HG02840 (cell line): ENCODE measurements around the gene DNAJC18.
A peak's percentile ranks its signal among the peaks of the same experiment; 100 is the strongest.

Source experiments
- ATAC-seq: cut with Tn5 transposase; IDR thresholded peaks from one replicate; pipeline ENCODE4 v1.9.1; 2021; ENCODE audit warnings: mild to moderate bottlenecking, moderate library complexity, moderate number of reproducible peaks; ENCODE audit not compliant: unreplicated experiment, low FRiP score

Gene DNAJC18

GRCh38 chr5:139407517-139407916 is 31.8 kb downstream of the DNAJC18 start:
- no peak for ATAC-seq

GRCh38 chr5:139406963-139407362 is 32.4 kb downstream of the DNAJC18 start:
- no peak for ATAC-seq

GRCh38 chr5:139404484-139404840 is 34.9 kb downstream of the DNAJC18 start:
- ATAC-seq: no peak

DNA sequence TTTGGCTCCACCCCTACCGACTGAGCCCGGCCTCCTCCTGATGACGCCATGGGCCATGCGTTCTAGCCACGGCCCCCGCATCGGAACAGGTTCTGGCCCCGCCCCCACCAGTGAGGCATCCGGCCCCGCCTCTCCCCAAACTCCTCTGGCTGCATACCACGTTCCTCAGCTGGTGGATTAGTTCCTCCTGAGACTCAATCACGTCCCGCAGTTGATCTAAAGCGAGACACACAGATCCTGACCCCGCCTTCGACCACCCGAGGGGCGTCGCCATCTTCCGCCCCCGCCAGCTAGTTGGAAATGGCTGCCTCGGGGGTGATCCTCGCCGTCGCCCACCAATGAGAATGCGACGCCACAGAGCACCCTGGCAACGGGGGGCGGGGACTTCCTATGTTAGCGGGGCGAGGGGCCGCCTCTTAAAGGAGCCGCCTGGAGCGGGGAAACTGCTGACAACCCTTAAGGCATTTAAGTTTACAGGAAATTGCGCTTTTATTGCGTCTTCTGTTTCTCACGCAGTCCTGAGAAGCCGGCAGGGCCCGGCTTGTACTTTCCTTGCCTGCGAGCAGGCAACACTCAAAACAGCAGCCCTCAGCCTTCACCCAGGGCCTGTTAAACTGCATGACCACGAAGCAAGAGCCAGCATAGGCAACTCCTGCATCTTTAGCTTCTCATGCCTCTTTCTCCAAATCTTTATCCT is 35.4 kb downstream of the DNAJC18 start, which contains the start of gene SPATA24:
Gene SPATA24 (minus strand): TSS at position 303 of the 697 bp plus-strand sequence. CDS start 29 bp downstream, at position 274.
- peak; percentile 83 for ATAC-seq

DNA sequence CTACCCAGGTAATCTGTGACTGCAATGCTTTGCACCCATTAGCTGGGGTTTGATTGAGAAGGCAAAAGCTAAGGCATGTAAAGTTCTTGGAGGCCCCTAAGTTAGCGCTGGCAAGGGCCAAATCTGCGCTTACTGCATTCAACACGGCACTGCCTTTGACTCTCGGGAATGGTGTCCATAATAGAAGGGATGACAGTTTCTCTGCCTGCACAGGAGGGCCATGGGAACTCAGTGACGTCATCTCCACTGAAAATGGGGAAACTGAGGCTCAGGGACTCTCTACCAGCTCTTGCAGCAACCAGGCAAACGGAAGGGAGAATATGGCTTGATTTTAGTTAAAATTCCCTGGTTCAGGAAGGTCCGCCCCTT is 35.9 kb downstream of the DNAJC18 start:
- ATAC-seq: no peak

DNA sequence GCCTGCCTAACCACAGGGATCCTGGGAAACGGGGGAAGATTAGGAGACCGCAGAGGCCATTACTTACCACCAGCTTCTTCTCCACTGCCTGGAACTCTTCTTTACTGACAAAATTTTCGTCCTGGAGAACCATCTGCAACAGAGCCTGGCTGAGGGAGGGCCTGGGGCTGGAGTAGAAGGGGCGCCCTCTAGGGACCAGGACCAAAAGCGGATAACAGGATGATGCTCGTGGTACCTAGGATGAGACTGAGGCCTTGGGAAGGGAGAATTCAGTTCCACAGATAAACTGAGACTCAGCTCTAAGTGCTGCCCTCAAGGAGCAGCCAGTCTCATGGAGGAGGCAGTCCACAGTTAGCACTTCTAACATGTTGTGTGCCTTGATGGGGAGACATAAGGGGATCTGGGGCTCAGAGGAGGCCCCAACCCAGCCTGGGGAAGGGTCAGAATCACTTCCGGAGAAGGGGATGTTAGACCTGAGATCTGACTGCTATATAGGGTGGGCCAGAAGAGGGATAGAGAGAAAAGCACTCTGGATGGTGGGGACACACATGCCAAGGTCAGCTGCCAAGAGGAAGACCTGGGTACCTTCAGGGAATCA is 36.7 kb downstream of the DNAJC18 start:
- no peak for ATAC-seq

GRCh38 chr5:139401546-139401945 is 37.8 kb downstream of the DNAJC18 start:
- ATAC-seq: no peak

DNA sequence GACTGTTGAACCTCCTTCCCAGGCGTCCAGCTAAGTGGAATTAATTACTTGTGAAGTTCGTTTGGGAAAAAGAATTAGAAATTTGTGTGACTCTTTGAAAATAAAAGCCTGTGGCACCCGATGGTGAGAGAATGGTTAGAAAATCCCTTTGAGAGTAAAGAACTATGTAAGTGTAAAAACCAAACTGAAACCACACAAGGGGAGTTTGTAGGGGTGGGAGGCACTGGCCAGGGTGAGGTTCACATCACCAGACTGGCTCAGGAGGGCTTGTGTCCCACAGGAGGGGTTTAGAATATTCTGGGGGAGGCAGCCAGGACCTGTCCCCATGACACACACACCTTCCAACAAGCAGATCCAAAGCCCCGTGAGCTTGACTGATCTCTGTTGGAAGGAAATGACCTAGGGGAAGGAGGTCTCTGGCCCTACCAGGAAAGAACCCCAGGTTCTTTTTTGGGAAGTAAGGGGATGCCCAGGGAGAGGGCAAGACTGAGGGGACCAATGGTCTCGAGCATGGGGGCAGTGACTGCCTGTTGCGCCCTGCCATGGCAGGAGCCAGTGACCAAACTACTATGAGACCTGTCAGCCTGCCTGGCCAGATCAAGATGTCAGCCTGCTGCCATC is 39.7 kb downstream of the DNAJC18 start:
- no peak for ATAC-seq

DNA sequence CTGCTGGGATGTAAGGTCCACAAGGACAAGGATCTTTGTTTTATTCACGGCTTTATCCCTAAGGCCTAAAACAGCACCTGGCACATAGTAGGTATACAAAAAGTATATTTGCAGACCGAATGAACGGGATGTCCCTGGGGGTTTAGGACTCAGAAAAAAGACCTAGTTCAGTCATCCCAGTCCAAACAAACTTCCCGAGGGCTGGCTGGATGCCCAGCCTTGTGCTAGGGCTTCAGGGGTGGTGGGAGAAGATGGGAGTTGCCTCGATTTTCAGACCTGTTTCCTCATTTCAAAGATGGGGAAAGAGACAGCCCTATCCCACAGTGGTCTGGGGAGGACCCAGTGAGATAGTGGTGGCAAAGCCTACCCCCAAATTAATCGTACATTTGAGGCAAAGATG is 41.4 kb downstream of the DNAJC18 start:
- ATAC-seq: no peak

GRCh38 chr5:139396691-139397090 is 42.6 kb downstream of the DNAJC18 start:
- ATAC-seq: no peak

- no peak for ATAC-seq
These were observed 43.3 kb downstream of the DNAJC18 start for GRCh38 chr5:139395844-139396640.

DNA sequence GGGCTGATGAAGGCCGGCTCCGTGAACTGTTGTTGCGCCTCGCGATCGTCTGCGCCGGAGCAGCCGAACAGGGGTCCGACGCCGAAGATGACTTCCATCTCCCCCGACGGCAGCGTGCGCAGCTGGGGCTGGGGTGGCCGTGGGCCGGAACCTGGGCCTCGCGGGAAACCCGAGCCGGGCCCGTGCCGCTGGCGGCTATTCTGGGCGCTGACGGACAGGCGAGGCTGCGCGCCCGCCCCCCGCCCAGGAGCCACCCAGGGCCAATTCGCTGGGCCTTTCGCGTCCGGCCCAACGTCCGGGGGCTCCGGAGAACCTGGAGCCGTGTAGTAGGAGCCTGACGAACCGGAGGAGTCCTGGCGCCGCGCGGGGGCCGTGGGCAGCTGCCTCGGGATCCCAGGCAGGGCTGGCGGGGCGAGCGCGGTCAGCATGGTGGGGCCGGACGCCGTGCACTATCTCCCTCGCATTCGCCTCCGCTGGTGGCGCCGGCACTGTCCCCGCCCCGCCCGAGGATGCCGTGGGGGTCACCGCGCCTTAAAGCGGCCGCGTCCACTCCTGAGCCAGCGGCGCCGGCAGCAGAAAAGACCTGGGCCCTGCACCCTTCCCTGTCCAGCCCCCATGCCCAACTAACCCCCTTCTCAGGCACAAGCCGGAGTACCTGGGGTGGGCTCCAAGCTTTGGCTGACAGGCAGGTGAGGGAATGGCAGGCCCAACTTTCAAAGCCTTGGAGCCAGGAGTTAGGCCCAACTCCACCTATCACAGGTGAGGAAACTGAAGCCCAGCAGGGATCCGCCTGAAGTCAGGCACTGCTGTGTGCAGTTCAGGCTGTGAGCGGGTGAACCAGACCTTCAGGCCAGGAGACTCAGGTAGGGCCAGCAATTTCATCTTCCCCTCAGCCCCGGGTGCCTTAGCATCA is 44.4 kb downstream of the DNAJC18 start, which contains the start of gene PROB1:
Gene PROB1 (minus strand): TSS at position 451 of the 913 bp plus-strand sequence. CDS start 23 bp downstream, at position 428.
- ATAC-seq: no peak

DNA sequence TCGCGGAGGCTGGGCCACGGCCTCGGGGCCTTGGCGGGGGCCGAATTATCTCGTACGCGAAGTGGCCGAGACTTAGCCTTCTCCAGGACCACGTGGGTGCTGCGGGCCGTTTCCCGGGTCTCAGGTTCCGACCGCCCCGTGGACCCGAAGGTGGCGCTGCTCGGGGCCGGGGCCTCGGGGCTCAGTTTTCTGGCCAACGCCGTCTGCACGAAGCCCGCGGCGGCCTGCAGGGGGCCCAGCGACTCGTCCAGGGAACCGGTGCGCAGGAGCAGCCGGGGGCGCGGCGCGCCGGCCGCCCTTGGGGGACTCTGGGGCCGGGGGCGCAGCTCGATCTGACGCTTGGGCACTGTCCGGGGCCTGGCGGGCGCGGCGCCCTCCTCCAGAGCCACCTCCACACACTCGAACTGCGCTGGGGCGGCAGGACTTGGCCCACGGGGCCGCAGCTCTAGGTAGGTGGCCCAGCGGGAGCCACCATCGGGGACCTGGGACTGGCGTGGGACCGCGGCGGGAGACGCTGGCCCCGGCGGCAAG is 45.1 kb downstream of the DNAJC18 start:
- ATAC-seq: no peak

DNA sequence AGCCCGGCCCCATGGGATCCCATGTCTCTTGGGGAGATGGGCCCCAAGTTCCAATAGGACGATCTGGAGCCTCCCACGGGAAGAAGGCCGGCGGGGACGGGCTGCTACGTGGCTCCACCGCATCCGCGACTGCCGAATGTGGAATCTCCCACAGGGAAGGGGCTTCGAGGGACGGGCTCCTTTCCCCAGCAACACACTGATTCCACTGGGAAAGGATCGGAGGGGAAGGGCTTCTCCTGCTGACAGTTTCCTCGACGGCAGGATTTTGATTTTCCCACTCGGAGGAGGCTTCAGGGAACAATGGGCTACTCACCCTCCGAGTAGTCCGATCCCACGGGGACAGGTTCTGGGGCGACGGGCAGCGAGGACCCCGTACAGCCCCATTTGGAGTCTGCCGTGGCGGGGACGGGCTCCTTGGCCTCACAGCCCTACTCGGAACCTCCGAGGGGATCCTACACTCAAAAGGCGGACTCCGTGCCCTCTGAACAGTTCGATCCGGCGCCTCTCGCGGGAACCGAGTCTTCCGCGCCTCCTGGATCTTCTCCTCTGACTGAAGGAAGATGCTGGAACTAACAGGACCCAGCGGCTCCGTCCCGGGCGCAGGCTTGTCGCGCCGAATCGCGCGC is 45.7 kb downstream of the DNAJC18 start:
- no peak for ATAC-seq

DNA sequence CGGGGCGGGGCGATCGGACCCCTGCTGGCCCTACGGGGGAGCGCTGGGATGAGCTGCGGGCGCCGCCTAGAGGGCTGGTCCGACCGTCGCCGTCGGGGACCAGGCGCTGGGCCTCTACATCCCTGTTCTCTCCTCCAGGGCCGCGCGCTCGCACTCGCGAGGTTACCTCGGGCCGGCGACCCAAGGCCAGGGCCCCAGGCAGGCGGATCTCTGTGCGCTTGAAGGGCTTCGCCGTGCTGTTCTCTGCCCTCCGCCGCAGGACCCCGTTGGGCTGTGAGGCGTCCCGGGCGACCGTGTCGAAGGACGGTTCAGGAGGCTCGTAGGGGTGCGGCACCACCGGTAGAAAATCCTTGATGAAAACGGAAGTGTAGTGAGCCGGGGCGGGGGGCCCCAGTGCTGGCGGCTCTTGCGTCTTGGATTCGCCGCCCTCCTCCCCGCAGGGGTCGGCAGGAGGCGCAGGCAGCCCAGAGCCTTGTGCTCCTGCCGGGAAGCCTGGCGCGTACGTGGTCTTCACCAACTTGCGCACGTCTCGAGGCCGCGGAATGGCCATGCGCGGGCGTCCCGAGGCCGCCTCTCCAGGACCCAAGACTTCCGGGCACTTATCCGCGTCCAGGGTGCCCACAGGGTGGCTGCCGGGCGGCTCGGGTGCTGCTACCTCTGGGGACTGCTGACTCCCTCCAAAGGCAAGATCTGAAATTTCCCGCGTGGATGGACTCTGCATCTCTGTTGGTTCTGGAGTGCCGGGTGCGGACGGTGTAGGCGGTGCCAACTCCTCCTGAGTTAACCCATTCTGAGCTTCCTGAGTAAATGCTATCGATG is 46.4 kb downstream of the DNAJC18 start:
- ATAC-seq: peak; percentile 44

DNA sequence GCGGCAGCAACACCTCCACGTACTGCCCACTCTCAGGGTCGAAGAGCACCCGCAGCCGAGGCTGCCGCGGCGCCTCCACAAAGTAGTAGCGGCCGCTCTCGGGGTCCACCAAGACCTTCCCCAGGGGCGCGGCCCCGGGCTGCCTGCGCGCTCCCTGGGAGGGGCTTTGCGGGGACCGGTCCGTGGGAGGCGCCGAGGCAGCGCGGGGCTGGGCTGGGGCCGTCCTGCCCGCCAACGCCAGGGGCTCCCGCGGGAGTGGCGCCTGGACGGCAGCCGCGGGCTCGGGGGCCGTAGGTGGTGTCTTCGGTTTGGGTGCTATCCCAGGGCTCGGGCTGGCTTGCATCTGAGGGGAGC is 47.0 kb downstream of the DNAJC18 start:
- ATAC-seq: peak; percentile 4

GRCh38 chr5:139391570-139392323 is 47.6 kb downstream of the DNAJC18 start:
- ATAC-seq: no peak
